Neural progenitor cell (in vitro differentiated cells): ENCODE measurements around the gene FBXW11.

Experiments used
- EZH2 ChIP-seq: fragments of 200-600 bp; sonication (generic); IDR thresholded peaks from 2 replicates; pipeline ENCODE4 v1.6.1; 2017; ENCODE audit warnings: antibody characterized with exemption, mild to moderate bottlenecking, moderate library complexity
- EZH2phosphoT487 ChIP-seq: fragments of 200-600 bp; sonication (generic); IDR thresholded peaks from 2 replicates; pipeline ENCODE4 v1.6.1; 2017; ENCODE audit warnings: antibody characterized with exemption
- TF ChIP-seq, protein P1 (sequence below): fragments of 200-600 bp; sonication (generic); IDR thresholded peaks from 2 replicates; pipeline ENCODE4 v1.5.1; 2017; ENCODE audit warnings: antibody characterized with exemption, mild to moderate bottlenecking

GRCh38 chr5:172002840-172003512, 3.5 kb downstream of the FBXW11 start:
- TF ChIP-seq, protein P1, sequence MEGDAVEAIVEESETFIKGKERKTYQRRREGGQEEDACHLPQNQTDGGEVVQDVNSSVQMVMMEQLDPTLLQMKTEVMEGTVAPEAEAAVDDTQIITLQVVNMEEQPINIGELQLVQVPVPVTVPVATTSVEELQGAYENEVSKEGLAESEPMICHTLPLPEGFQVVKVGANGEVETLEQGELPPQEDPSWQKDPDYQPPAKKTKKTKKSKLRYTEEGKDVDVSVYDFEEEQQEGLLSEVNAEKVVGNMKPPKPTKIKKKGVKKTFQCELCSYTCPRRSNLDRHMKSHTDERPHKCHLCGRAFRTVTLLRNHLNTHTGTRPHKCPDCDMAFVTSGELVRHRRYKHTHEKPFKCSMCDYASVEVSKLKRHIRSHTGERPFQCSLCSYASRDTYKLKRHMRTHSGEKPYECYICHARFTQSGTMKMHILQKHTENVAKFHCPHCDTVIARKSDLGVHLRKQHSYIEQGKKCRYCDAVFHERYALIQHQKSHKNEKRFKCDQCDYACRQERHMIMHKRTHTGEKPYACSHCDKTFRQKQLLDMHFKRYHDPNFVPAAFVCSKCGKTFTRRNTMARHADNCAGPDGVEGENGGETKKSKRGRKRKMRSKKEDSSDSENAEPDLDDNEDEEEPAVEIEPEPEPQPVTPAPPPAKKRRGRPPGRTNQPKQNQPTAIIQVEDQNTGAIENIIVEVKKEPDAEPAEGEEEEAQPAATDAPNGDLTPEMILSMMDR, result no peak
- TF ChIP-seq EZH2, result no peak
- TF ChIP-seq EZH2phosphoT487, result no peak
